GM12892 (cell line): Measurements from ENCODE around the gene ABR.

Experiments
- POLR2A ChIP-seq: IDR thresholded peaks from 2 replicates; pipeline ENCODE4 v1.6.1; 2011; ENCODE audit warnings: low read depth, low read length, control low read depth
- TAF1 ChIP-seq: IDR thresholded peaks from 2 replicates; pipeline ENCODE4 v1.6.1; 2011; ENCODE audit warnings: low read depth, mild to moderate bottlenecking, control low read depth, low read length, borderline replicate concordance

GRCh38 chr17:1058423-1059130 is 121.2 kb downstream of the ABR start:
- no peak for TF ChIP-seq POLR2A
- no peak for TF ChIP-seq TAF1
